ENCODE data around the gene LY6G6C. TPM values are rescaled to one million over a fixed set of nuclear protein-coding genes. Genes with fewer than 3 reads are reported as not detected.

Gene LY6G6C
- total RNA-seq, 2 donors from 2014 or later = not detected

DNA sequence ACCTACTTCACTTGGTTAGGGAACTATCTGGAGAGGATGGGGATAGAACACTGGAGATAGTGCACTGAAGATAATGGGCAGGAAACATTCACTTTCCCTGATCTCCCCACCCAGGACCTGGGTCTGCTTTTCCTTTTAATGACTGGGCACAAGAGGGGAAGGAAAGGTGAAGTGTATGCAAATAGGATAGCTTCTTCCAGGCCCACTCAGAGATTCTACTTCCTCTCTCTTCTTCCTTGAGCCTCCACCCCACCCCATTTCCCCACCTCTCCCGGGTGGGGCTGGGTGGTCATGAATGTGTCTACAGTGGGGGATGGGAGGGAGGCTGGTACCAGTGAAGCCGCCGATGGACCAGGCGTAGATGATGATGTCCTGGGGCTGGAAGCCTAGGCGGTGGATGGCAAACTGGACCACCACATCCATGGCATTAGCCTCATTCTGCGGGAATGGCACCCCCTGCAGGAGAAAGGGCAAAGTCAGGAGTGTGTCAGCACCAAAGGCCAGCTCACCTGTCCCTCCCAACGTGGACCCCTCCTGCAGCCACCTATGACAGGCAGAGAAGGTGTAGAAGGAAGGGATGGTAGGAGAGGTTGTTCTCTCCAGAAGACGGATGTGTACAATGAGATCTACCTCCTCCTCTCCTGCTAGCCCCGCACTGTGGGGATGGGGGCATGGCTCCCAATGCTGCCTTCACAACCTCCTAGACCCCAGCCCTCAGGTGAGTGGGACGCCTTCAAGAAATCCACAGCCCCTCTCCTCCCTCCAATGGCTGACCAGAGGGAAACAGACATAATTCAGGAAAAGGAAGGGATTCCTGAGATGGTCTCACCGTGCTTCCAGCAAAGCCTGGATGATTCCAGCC lies 32.1 kb downstream of the LY6G6C start:
- no peak for DNase-seq (ENCODE audit: low spot score)
- Histone ChIP-seq H3K36me3 (peaks cover 57% of the 10 kb centered on the region), H3K27me3 (replicated peaks; ENCODE audit: insufficient read depth) (no peaks in the 10 kb centered on the region), H3K4me1 (ENCODE audit: control insufficient read depth in 1 of 2, low read depth in 2 of 2) (no peaks in the 10 kb centered on the region), H3K27ac (no peak overlapping the region), H3K9me3 (no peaks in the 10 kb centered on the region), H3K4me3 (no peak overlapping the region)
- TF ChIP-seq, protein P1, sequence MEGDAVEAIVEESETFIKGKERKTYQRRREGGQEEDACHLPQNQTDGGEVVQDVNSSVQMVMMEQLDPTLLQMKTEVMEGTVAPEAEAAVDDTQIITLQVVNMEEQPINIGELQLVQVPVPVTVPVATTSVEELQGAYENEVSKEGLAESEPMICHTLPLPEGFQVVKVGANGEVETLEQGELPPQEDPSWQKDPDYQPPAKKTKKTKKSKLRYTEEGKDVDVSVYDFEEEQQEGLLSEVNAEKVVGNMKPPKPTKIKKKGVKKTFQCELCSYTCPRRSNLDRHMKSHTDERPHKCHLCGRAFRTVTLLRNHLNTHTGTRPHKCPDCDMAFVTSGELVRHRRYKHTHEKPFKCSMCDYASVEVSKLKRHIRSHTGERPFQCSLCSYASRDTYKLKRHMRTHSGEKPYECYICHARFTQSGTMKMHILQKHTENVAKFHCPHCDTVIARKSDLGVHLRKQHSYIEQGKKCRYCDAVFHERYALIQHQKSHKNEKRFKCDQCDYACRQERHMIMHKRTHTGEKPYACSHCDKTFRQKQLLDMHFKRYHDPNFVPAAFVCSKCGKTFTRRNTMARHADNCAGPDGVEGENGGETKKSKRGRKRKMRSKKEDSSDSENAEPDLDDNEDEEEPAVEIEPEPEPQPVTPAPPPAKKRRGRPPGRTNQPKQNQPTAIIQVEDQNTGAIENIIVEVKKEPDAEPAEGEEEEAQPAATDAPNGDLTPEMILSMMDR (IDR thresholded peaks at IDR 0.05) = no peak
- no peak for ATAC-seq (ENCODE audit: insufficient number of reproducible peaks, low FRiP score, low read depth)

DNA sequence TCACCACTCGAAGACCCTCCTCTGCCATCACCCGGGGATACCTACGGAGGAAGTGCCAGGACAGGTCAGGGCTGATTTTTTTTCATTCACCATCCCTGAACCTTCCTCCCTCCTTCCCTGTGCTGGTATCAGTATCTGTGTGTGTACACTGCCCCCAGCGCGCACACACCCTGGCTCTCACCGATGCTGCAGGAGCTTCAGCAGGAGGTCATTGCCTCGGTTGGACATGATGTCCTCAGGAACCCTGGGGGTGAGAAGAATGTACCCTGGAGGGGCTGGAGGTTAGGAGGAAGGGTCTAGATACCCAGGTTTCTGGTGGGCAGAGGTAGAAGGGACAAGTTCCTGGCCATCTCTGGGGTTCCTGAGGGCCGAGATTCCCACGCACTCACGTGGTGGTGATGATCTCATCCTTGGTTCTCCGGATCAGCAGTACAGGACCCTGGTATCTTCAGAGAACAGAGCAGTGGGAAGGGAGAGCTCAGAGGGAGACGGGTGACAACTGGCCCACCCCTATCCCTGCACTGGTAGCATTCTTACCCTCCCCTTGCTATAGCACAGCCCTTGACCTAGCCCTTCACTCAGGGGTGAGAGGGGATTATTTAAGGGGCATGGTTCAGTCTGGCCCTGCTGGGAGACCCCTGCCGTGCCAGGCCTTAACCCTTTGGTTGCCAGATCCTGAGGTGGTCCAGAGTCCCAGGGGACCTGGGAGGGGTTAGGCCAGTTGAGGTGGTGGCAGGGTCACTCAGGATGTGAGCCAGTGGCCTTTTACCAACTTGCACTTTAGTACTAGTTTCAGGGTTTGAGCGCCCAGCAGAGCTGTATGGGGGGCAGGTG lies 33.5 kb downstream of the LY6G6C start:
- no peak for DNase-seq (ENCODE audit: low spot score)
- no peak overlapping the region for H3K27ac ChIP-seq

DNA sequence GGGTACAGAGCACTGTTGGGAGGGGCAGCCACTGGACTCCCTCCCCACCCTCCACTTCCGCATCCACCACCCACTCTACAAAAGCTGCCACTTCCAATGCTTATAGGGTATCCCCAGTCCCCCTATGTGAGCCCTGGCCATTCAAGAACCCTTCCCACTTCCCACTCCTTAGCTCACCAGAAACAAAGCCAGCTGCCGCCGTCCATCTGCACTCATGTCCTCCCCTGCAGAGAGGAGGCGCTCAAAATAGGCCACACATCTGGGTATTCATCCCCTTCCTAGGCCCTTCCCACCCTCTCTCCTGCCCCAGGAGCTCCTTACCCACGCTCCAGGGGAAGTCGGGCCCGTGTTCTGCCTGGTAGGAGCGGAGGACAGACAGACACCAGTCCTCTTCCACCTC lies 34.2 kb downstream of the LY6G6C start:
- H3K36me3 ChIP-seq = peaks cover 48% of the 10 kb centered on the region

More for the DNA sequence above, 33.5 kb downstream of the LY6G6C start:
- ATAC-seq (ENCODE audit: insufficient number of reproducible peaks, low FRiP score, low read depth) = no peak
- Histone ChIP-seq H3K27me3 (replicated peaks; ENCODE audit: insufficient read depth) (no peaks in the 10 kb centered on the region), H3K4me1 (ENCODE audit: control insufficient read depth in 1 of 2, low read depth in 2 of 2) (no peaks in the 10 kb centered on the region), H3K9me3 (no peaks in the 10 kb centered on the region), H3K4me3 (no peak overlapping the region), H3K36me3 (peaks cover 54% of the 10 kb centered on the region)
- TF ChIP-seq, protein P1 (IDR thresholded peaks at IDR 0.05) = no peak

DNA sequence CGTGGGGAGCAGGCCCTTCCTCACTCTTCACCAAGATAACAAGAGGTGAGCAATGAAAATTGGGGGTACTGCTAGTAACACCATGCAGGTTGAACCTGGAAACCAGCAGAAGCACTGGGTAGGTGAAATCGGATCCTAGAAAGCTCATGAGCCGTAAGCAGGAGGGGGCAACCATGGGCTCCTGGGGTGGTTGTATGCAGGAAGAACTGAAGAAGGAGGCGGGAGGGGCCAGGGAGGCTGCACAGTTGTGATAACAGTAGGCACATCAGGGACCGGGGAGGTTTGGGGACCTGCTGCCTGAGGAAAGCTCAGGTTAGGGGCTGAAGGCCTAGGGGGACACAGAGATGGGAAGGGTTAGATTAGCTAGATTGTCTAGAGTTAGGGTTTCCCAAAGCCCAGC lies 35.1 kb downstream of the LY6G6C start:
- ATAC-seq (ENCODE audit: insufficient number of reproducible peaks, low FRiP score, low read depth) = no peak
- peaks cover 46% of the 10 kb centered on the region for H3K36me3 ChIP-seq

More for the DNA sequence above, 34.2 kb downstream of the LY6G6C start:
- no peak overlapping the region for H3K4me3 ChIP-seq
- no peaks in the 10 kb centered on the region for H3K27me3 ChIP-seq (replicated peaks; ENCODE audit: insufficient read depth)
- DNase-seq (ENCODE audit: low spot score) = no peak
- no peak overlapping the region for H3K27ac ChIP-seq
- TF ChIP-seq, protein P1 (IDR thresholded peaks at IDR 0.05) = no peak
- no peaks in the 10 kb centered on the region for H3K4me1 ChIP-seq (ENCODE audit: control insufficient read depth in 1 of 2, low read depth in 2 of 2)
- no peaks in the 10 kb centered on the region for H3K9me3 ChIP-seq
- ATAC-seq (ENCODE audit: insufficient number of reproducible peaks, low FRiP score, low read depth) = no peak

More for the DNA sequence above, 35.1 kb downstream of the LY6G6C start:
- no peak for DNase-seq (ENCODE audit: low spot score)
- Histone ChIP-seq H3K4me1 (ENCODE audit: control insufficient read depth in 1 of 2, low read depth in 2 of 2) (peaks cover 0 to 4% of the 10 kb centered on the region in 2 donors), H3K9me3 (no peaks in the 10 kb centered on the region), H3K4me3 (no peak overlapping the region), H3K27me3 (replicated peaks; ENCODE audit: insufficient read depth) (no peaks in the 10 kb centered on the region), H3K27ac (no peak overlapping the region)
- TF ChIP-seq, protein P1 (IDR thresholded peaks at IDR 0.05) = no peak

Measured in thoracic aorta (tissue), 2 donors.